HL-60 (cell line): ENCODE data around the gene RFK.

Source experiments
- DNase-seq, 2 experiments: peaks; one replicate each; pipeline ENCODE4 v3.0.0-alpha.2; 2010 to 2020; ENCODE audit warnings: low read depth in 1 of 2, low spot score in 1 of 2
- H3K27ac ChIP-seq: fragments of 250-450 bp; sonication (Bioruptor Pico); replicated peaks from 2 replicates; pipeline ENCODE4 v1.5.1; 2020; ENCODE audit warnings: mild to moderate bottlenecking, moderate library complexity
- H3K27me3 ChIP-seq: fragments of 250-450 bp; sonication (Bioruptor Pico); 2 replicates; pipeline ENCODE4 v1.5.1; 2021; ENCODE audit warnings: mild to moderate bottlenecking, moderate library complexity; ENCODE audit not compliant: insufficient read depth, poor library complexity, severe bottlenecking
- H3K4me3 ChIP-seq: replicated peaks from 2 replicates; pipeline ENCODE4 v1.5.1; 2011; ENCODE audit warnings: mild to moderate bottlenecking, control low read depth, low read length; ENCODE audit not compliant: insufficient read depth
- CTCF ChIP-seq: IDR thresholded peaks from one replicate; pipeline ENCODE4 v1.5.1; 2011; ENCODE audit warnings: low read length, control low read depth, inconsistent platforms; ENCODE audit not compliant: insufficient read depth
- GABPA ChIP-seq: IDR thresholded peaks from 2 replicates; pipeline ENCODE4 v1.6.1; 2012; ENCODE audit warnings: low read depth
- POLR2AphosphoS5 ChIP-seq: IDR thresholded peaks from 2 replicates; pipeline ENCODE4 v1.6.1; 2012; ENCODE audit warnings: low read depth
- REST ChIP-seq: IDR thresholded peaks from 2 replicates; pipeline ENCODE4 v1.6.1; 2012; ENCODE audit warnings: low read depth; ENCODE audit not compliant: insufficient replicate concordance
- SPI1 ChIP-seq: IDR thresholded peaks from 2 replicates; pipeline ENCODE4 v1.6.1; 2012; ENCODE audit warnings: low read depth, mild to moderate bottlenecking, borderline replicate concordance

Gene RFK

GRCh38 chr9:76415731-76416130, 21.5 kb upstream of the RFK start:
- no peak for TF ChIP-seq POLR2AphosphoS5
- no peak for TF ChIP-seq GABPA
- TF ChIP-seq SPI1, result no peak
- TF ChIP-seq CTCF, result no peak
- no peak for TF ChIP-seq REST
- no peak for DNase-seq
- H3K27me3 ChIP-seq, result no peaks in the 10 kb centered on the region
- no peak overlapping the region for H3K4me3 ChIP-seq
- no peak overlapping the region for H3K27ac ChIP-seq

GRCh38 chr9:76415154-76415553, 20.9 kb upstream of the RFK start:
- Histone ChIP-seq H3K27me3 (no peaks in the 10 kb centered on the region), H3K27ac (no peak overlapping the region), H3K4me3 (no peak overlapping the region)
- TF ChIP-seq CTCF (no peak), SPI1 (no peak), GABPA (no peak), REST (no peak), POLR2AphosphoS5 (no peak)
- DNase-seq, result no peak

- TF ChIP-seq CTCF (no peak), REST (no peak), SPI1 (no peak), GABPA (no peak), POLR2AphosphoS5 (no peak)
- DNase-seq, result no peak
- H3K4me3 ChIP-seq, result no peak overlapping the region
- H3K27ac ChIP-seq, result no peak overlapping the region
- no peaks in the 10 kb centered on the region for H3K27me3 ChIP-seq
These were observed 20.4 kb upstream of the RFK start for GRCh38 chr9:76414661-76415060.
